Measurements from ENCODE around the gene OTULIN. TPM values are rescaled to one million over a fixed set of nuclear protein-coding genes. Genes with fewer than 3 reads are reported as not detected.

The OTULIN gene
- polyA plus RNA-seq, 1 of the 3 experiments (the other 2 are of a cell fraction) = 6.6 TPM

GRCh38 chr5:14640765-14641164 lies 23.8 kb upstream of the OTULIN start:
- DNase-seq = no peak
- Histone ChIP-seq H3K27me3 (ENCODE audit: insufficient read depth) (peaks cover 6% of the 10 kb centered on the region; the same call in 1 of the 2 replicates), H3K4me3 (ENCODE audit: low read depth in 2 of 2, low read length in 1 of 2) (no peak overlapping the region), H3K9me3 (no peaks in the 10 kb centered on the region), H3K9me2 (no peaks in the 10 kb centered on the region), H3K9ac (no peak overlapping the region), H2AFZ (ENCODE audit: low read depth) (no peak overlapping the region), H3F3A (replicated peaks; ENCODE audit: insufficient read depth) (no peaks in the 10 kb centered on the region), H3K27ac (ENCODE audit: low read depth in 2 of 2, low read length in 1 of 2) (no peak overlapping the region), H3K4me1 (ENCODE audit: control insufficient read depth in 1 of 2, insufficient read depth in 2 of 2, low read depth in 1 of 2, low read length in 1 of 2) (no peaks in the 10 kb centered on the region), H4K20me1 (ENCODE audit: insufficient read depth) (no peaks in the 10 kb centered on the region), H3K79me2 (ENCODE audit: insufficient read depth) (no peaks in the 10 kb centered on the region), H3K36me3 (replicated peaks in 1 of 2; ENCODE audit: control insufficient read depth in 1 of 2, insufficient read depth in 2 of 2, low read length in 1 of 2) (no peaks in the 10 kb centered on the region), H3K4me2 (no peak overlapping the region)
- TF ChIP-seq MXI1 (IDR thresholded peaks at IDR 0.05; ENCODE audit: low read depth, low read length) (no peak), CHD2 (IDR thresholded peaks at IDR 0.05; ENCODE audit: low read length, partially characterized antibody) (no peak), FOSL2 (IDR thresholded peaks at IDR 0.05; ENCODE audit: borderline replicate concordance, low read depth) (no peak), ELF1 (IDR thresholded peaks at IDR 0.05) (no peak), USF2 (IDR thresholded peaks at IDR 0.05; ENCODE audit: borderline replicate concordance, low read depth, low read length) (no peak), REST (IDR thresholded peaks at IDR 0.05; ENCODE audit: low read depth, low read length) (no peak), YY1 (IDR thresholded peaks at IDR 0.05; ENCODE audit: low read depth) (no peak), EZH2phosphoT487 (IDR thresholded peaks at IDR 0.05; ENCODE audit: borderline replicate concordance, low read depth) (no peak), TCF12 (IDR thresholded peaks at IDR 0.05) (no peak), FOXM1 (IDR thresholded peaks at IDR 0.05; ENCODE audit: low read depth) (no peak), GATA2 (CRISPR knock-in tag; IDR thresholded peaks at IDR 0.05) (no peak), RAD21 (IDR thresholded peaks at IDR 0.05; ENCODE audit: low read length) (no peak), MEF2A (IDR thresholded peaks at IDR 0.05; ENCODE audit: borderline replicate concordance, low read depth) (no peak)
- ChIA-PET CTCF (interaction anchor here (1.0 to 5.8 kb wide), 2 partner anchors 7 to 59 kb away, joined by 3 to 37 read pairs; no protein-coding TSS in a partner anchor), POLR2A (no interaction called here)
- 79% methylated on average over 8 of the region's 10 CpGs for WGBS (ENCODE audit: low lambda C conversion rate)

GRCh38 chr5:14644623-14645237 lies 19.8 kb upstream of the OTULIN start:
- no peak overlapping the region for H3K9ac ChIP-seq
- no peak overlapping the region for H3K4me3 ChIP-seq (ENCODE audit: low read depth in 2 of 2, low read length in 1 of 2)
- H3K4me1 ChIP-seq (ENCODE audit: control insufficient read depth in 1 of 2, insufficient read depth in 2 of 2, low read depth in 1 of 2, low read length in 1 of 2) = no peaks in the 10 kb centered on the region
- WGBS (ENCODE audit: low lambda C conversion rate) = 35% methylated on average over 1 of the region's 1 CpG
- no peaks in the 10 kb centered on the region for H3K9me3 ChIP-seq
- H2AFZ ChIP-seq (ENCODE audit: low read depth) = no peak overlapping the region
- peaks cover 6% of the 10 kb centered on the region; the same call in 1 of the 2 replicates for H3K27me3 ChIP-seq (ENCODE audit: insufficient read depth)
- ChIA-PET POLR2A (no interaction called here), CTCF (interaction anchor here (0.8 to 1.7 kb wide), 11 partner anchors 41 to 633 kb away, joined by 3 to 8 read pairs (median 4); partner anchors contain the start of gene OTULINL)
- DNase-seq = no peak
- no peaks in the 10 kb centered on the region for H3K9me2 ChIP-seq
- H3K4me2 ChIP-seq = no peak overlapping the region
- H3K36me3 ChIP-seq (replicated peaks in 1 of 2; ENCODE audit: control insufficient read depth in 1 of 2, insufficient read depth in 2 of 2, low read length in 1 of 2) = no peaks in the 10 kb centered on the region
- H4K20me1 ChIP-seq (ENCODE audit: insufficient read depth) = no peaks in the 10 kb centered on the region
- no peak overlapping the region for H3K27ac ChIP-seq (ENCODE audit: low read depth in 2 of 2, low read length in 1 of 2)
- no peaks in the 10 kb centered on the region for H3K79me2 ChIP-seq (ENCODE audit: insufficient read depth)
- H3F3A ChIP-seq (replicated peaks; ENCODE audit: insufficient read depth) = no peaks in the 10 kb centered on the region
- TF ChIP-seq YY1 (IDR thresholded peaks at IDR 0.05; ENCODE audit: low read depth) = no peak
- TF ChIP-seq FOSL2 (IDR thresholded peaks at IDR 0.05; ENCODE audit: borderline replicate concordance, low read depth) = no peak
- no peak for TF ChIP-seq MEF2A (IDR thresholded peaks at IDR 0.05; ENCODE audit: borderline replicate concordance, low read depth)
- TF ChIP-seq REST (IDR thresholded peaks at IDR 0.05; ENCODE audit: low read depth, low read length) = no peak
- TF ChIP-seq GATA2 (CRISPR knock-in tag; IDR thresholded peaks at IDR 0.05) = no peak
- TF ChIP-seq USF1 (IDR thresholded peaks at IDR 0.05; ENCODE audit: borderline replicate concordance, low read depth) = no peak
- no peak for TF ChIP-seq CHD2 (IDR thresholded peaks at IDR 0.05; ENCODE audit: low read length, partially characterized antibody)
- TF ChIP-seq EZH2phosphoT487 (IDR thresholded peaks at IDR 0.05; ENCODE audit: borderline replicate concordance, low read depth) = no peak

All from SK-N-SH (cell line).